ENCODE results near the gene GNAT1.

GNAT1 gene

DNA sequence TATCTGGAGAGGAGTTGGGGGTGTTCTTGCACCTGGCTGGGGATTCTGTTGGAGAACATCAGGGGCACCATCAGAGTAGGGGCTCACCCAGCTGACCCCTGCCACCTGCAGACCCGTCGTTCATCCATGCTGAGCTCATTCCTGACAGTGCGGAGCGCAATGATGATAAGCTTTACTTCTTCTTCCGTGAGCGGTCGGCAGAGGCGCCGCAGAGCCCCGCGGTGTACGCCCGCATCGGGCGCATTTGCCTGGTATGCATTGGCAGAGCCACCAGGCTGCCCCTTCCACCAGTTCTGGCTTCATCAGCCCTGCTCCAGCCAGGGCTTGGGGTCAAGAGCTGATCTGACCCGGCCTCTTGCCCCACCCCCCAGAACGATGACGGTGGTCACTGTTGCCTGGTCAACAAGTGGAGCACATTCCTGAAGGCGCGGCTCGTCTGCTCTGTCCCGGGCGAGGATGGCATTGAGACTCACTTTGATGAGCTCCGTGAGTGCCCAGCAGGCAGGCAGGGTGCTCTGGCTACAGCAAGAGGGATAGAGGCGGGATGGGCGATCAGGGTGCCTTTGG, 8.8 kb upstream of the GNAT1 start:
- DNase-seq: no peak

DNA sequence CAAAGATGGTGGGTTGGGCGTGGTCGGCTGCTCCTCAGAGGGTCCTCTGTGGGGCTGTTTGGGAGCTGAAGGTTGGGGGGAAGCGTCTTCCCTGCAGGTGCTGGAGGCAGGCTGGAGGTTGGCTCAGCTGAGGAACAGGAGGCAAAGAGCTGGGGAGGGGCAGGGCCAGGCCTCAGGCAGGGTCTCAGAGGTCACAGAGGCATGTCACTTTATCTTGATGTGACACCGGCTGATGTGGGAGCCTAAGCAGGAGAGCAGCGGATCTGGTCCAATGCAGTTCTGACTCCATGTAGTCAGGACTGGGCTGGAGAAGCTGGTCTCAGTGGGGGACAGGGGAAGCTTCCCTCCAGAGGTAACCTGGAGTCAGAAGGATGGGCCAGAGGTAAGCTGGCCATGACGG, 7.7 kb upstream of the GNAT1 start:
- no peak for DNase-seq

DNA sequence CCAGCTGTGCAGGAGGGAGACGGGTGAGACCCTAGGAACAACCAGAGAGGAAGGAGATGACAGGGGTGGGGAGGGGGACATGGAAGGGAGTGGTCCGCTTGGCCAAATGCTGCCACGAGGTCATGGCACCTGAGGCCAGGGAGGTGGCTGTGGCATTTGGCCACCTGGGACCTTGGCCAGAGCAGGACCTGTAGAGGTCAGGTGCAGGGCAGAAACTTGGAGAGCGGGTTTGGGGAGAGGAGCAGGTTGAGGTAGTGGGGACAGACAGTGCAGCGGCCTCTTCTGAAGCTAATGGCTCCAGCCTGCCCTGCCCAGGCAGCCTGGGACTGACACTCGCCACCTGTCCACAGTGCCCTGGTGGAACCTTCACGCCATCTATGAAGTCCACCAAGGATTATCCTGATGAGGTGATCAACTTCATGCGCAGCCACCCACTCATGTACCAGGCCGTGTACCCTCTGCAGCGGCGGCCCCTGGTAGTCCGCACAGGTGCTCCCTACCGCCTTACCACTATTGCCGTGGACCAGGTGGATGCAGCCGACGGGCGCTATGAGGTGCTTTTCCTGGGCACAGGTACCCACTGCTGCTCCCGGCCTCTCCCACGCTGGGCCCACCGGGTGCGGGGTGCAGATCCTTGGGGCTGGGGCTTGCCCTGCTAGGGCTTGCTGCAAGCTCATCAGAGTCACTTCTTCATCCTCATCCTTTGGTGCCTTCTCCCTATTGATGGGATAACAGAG, 7.0 kb upstream of the GNAT1 start:
- DNase-seq: no peak

DNA sequence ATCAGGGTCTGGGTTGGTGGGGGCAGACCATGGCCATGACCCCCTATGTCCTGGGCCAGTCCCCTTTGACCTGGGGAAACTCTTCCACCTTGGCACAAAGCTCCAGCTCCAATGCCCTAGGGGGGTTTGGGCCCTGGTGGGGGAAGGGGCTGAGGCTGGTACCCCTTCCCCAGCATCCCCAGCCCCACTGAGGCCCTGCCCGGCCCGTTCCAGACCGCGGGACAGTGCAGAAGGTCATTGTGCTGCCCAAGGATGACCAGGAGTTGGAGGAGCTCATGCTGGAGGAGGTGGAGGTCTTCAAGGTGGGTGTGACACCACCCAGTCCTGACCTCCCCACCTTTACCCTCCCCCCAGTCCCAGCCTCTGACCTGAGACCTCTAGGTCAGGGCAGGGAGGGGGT, 6.2 kb upstream of the GNAT1 start:
- DNase-seq: no peak

DNA sequence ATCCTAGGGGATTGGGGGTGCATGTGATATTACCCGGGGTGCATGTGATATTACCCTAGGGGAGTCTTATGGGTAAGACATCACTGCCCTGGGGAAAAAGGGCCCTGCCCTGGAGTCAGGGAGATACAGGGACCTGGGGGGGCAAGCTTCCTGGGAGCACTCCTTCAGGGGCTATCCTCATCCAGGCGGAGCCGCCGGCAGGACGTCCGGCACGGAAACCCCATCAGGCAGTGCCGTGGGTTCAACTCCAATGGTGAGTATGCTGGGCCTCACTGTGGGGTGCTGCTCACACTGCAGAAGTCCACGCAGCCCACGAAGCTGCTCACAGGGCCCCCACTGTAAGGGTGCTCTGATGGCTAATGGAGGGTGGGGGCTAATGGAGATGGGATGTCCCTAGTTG, 5.3 kb upstream of the GNAT1 start:
- no peak for DNase-seq

DNA sequence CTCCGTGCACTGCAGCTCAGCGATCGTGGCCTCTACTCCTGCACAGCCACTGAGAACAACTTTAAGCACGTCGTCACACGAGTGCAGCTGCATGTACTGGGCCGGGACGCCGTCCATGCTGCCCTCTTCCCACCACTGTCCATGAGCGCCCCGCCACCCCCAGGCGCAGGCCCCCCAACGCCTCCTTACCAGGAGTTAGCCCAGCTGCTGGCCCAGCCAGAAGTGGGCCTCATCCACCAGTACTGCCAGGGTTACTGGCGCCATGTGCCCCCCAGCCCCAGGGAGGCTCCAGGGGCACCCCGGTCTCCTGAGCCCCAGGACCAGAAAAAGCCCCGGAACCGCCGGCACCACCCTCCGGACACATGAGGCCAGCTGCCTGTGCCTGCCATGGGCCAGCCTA, 3.7 kb upstream of the GNAT1 start:
- no peak for DNase-seq

DNA sequence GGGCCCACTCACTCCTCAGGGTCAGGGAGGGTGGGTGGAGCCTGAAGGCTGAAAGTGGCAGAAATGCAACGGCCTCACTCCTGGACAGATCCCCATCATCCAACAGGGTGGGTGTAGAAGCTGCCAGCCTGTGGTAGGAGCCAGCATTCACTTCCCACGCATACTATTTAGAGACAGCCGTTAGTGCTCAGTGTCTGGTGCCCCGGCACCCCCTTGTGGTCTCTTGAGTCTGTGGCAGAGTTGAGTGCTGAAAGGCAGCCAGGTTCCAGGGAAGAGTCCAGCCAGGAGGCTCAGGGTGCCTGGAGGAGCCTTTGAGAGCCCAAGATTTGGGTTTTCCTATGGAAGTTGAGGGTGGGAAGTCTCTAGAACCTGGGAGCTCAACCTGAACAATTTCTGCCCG, 2.1 kb upstream of the GNAT1 start:
- DNase-seq: no peak

DNA sequence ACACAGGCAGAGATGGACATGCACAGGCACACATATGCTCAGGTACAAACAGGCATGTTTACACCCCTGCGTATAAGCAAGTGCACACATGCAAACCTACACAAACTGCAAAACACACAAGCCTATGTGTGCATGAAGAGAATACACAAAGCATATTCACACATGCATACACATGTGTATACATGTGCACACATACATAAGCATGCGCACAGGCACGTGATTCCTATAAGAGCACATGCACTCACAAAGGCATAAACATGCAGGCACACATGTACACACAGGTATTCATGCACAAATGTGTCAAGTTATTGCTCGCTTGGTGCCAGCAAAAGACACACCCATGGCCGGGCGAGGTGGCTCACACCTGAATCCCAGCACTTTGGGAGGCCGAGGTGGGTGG, 1.4 kb upstream of the GNAT1 start:
- DNase-seq: no peak

DNA sequence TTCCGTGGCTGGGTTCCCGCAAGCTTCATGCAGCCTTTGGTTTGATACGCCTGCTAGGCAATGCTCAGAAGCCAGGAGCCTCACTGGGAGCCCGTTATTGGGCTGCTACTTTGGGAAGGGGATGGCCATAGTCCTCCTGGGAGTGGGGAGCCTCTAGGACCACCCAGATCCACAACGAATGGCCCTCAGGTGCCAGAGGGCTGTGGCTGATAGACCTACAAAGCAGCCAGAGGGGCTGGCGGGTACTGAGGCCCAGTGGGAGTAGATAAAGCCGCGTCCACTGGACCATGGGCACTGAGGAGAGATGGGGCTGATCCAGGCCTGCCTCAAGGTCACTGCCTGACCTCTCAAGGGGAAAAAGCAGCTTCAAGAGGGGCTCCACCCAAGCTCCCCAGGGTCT, 714 bp downstream of the GNAT1 start:
- DNase-seq: no peak

DNA sequence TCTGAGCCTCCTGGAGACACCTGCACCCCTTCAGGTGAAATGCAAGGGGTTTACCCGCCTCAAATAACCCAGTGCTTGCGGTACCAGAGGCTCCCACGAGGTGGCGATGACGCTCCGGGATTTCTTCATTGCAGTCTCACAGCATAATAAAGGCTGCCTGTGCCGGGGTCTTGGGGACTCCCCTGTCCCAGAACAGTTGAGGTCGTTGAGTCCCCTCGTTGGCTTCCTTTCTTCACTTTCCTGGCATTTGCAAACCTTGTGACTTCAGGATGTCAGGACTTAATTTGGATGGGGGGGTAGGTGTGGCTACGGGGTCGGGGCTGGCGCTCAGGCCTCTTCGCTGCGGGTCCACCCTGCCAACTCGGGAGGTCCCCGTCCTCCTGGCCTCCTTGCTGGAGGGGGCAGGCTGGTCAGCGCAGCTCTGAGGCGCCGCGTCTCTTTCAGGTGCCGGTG, 1.3 kb downstream of the GNAT1 start:
- peak in 1 of 2 experiments; percentile 29 for DNase-seq

DNA sequence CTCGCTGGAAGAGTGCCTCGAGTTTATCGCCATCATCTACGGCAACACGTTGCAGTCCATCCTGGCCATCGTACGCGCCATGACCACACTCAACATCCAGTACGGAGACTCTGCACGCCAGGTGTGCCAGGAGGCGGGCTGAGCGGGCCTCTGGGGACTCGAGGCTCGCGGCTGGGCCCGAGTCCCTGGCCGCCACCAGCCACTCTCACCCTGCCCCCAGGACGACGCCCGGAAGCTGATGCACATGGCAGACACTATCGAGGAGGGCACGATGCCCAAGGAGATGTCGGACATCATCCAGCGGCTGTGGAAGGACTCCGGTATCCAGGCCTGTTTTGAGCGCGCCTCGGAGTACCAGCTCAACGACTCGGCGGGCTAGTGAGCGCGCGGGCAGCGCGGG, 1.9 kb downstream of the GNAT1 start:
- DNase-seq: no peak

DNA sequence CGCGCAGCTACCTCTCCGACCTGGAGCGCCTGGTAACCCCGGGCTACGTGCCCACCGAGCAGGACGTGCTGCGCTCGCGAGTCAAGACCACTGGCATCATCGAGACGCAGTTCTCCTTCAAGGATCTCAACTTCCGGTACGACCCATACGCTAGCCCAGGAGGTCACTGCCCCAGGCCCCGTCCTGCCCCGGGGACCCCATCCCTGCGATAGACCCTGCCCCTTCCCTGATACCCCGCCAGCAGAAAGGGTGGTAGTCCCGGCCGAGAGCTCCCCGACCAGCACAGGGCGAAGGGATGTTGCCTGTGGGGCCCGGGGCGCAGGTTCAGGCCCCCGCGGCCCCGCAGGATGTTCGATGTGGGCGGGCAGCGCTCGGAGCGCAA, 2.3 kb downstream of the GNAT1 start:
- no peak for DNase-seq

DNA sequence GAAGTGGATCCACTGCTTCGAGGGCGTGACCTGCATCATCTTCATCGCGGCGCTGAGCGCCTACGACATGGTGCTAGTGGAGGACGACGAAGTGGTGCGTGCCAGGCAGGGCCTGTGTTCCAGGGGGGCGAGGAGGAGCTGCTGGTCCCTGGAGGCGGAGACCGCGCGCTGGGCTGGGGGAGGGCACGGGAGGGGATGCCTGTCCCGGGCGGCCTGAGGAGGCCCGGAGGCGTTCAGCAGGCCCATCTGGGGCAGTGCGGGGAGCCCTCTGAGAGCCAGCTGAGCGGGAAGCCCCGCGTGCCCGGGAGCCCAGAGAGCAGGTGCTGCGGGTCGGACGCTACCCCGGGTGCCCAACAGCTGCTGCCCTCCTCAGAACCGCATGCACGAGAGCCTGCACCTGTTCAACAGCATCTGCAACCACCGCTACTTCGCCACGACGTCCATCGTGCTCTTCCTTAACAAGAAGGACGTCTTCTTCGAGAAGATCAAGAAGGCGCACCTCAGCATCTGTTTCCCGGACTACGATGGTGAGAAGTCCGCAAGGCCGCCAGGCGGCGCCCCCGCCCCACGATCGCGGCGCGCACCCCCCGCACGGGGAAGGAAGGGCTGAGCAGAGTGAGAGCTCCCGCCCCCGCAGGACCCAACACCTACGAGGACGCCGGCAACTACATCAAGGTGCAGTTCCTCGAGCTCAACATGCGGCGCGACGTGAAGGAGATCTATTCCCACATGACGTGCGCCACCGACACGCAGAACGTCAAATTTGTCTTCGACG, 2.9 kb downstream of the GNAT1 start:
- no peak for DNase-seq

DNA sequence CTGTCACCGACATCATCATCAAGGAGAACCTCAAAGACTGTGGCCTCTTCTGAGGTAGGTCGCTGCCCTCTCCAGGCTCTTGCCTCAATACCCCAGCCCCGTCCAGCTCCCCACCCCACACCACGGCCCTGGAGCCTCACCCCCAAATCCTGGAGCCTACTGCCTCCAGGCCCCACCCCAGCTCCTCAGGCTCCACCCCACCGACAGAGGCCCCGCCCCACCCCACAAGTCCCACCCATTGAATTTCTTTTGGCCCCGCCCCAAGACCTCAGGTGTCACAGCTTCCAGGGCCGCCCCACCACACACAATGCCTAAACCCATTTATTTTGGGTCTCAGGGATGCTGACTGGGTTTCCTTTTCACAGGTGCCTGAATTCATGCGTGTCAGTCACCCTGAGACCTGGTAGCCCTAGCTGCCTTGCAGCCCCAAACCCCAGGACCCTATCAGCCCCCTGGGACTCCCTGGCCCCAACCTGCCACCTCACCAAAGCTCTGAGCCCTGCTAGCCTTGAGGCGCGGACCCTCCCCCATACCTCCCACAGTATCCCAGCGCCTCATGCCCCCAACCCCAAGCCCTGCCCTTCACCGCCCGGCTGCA, 3.6 kb downstream of the GNAT1 start:
- no peak for DNase-seq

DNA sequence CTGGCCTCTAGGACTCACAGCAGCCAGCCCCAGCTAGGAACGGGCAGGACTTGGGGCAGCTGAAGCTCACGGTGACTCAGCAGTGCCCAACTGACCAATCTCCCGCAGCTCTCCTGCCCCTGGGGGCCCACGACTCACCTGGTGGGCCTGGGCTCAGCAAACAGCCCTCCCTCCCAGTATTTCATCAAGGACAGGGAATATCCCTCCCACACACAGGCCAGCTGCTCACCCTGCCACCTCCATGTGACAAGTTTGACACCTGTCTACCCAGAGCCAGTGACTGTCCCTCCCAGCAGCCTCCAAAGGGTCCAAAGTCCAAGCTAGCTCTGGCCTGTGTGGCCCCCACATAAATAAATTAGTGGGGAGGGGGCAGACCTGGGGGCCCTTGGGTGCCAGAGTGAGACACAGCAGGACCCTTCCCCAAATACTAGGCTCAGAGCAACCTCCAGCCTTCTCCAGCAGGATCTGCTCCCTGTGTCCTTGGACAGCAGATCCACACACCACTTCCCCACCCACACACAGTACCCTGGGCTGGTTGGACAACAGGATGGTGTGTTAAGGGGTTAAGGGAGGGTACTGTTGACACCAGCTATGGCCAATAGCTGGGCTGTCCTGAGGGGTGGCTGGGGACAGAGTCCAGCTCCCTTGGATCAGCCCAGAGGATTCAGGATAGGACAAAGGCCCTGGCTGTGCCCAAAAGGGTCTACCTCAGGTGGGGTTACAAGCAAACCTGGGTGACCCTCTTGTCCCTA, 4.3 kb downstream of the GNAT1 start:
- no peak for DNase-seq

DNA sequence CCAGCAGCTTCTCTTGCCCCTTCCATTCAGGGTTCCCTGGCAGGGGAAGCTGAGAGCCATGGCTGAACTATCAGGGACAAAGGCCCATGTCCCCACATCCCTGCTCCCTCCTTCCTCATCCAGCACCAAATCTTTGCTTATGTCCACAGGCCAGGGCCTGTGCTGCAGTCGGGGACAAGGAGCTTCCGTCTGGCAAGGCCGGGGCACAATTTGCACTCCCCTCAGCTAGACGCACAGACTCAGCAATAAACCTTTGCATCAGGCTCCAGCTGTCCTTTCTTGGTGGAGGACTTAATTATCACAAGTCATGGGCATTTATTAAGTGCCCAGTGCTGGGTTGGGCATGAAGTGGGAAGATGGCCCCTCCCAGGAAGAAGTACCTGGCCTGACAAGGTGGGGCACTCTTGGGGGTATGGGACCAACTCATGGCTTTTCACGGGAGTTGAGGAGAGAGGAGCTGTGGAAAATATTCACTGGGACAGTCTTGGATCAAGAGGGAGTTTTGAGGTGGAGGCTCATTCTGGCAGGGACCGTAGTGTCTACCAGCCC, 4.9 kb downstream of the GNAT1 start:
- no peak for DNase-seq

DNA sequence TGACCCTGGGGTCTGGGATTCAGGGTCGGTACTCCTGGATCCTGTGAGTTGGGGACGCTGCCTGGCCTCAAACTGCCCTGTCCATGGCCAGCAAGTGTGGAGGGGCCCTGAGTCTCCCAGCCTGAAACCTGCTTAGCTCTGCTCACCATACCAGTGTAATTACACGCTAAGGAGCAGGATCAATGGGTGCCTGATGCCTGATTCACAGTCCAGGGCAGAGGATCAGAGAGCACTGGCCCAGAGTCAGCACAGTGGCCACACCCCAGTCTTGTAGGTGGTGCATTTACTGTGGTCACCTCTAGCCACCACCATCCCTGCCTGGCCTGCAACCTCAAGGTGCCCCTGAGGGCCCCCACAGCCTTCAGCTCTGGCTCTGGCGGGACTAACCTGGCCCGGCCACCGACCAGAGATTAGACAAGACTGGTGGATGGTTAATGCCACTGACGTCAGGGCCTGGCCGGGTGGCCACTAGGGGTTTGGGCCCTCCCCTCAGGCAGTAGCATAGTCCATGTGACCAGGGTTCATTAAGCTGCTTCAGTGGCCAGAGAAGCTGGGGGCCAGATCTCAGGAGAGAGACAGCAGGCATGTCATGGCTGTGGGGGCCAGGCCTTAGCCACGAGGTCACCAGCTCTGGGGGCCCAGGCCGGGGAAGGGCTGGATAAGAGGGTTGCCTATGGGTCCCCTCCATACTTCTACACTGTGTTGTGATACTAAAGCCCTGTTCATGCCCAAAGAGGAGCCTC, 10.3 kb downstream of the GNAT1 start:
- DNase-seq: no peak

DNA sequence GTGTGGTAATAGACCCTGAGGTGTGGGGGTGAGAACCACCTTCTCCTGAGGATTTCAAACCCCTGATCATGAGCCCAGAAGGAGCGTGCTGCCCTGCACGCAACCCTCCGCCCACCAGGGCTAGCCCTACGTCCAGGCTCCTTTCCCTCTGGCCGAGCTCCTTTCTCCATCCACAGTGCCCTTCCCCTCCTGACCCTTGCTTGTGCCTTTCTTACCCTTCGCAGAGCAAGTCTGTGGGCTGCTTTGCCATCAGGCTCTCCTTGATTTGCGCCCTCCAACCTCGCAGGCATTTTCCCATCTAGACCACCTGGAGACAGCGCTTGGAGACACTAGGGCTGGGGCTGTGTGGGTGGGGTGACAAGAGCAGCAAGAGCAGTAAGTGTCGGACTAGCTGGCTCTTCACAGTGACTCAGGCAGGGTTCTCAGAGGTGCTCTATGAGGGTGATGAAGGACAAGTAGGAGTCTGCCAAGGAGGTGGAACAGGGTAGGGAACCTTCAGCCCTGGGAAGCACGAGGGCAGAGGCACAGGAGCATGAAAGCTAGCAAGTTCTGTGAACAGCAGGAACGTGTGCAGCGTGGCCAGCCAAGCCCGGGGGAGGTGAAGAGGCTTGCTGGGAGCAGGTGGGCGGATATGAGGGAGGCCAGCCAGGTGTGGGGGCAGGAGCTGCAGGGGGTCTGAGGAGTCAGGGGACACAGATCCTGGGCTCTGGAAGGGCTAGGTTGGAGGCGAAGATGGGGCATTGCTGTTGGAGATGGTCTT, 11.1 kb downstream of the GNAT1 start:
- DNase-seq: no peak

DNA sequence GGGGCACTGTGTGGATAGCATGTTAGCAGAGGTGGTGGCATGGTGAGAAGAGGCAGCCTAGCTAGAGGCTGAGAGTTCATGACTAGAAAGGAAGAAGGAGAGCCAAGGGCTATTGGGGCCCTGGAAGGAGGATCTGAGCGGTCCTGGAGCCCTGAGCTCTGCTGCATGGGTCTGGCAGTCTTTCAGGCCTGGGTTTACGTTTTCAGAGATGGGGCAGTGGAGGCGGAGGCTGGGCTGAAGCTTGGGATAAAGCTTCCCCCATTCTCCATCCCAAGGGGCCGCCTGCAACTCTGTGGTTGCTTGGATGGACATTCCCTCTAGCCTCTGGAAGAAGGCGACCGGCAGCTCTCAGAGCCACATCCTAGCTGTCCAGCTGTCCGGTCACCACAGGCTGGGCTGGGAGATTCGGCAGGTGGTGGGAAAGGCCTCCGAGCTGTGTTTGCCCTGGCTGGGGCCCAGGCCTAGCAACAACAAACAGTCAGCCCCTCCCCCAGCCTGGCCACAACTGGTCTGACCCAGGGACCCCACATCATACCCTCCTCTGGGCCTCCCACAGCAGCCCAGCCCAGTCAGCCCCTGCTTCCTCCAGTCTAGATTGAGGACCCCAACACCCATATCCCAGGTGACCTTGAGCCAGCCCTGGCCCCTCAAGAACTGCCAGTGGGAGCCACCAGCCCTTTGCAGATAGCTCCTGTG, 11.9 kb downstream of the GNAT1 start:
- DNase-seq: no peak
